B cell (primary cell): ENCODE measurements around the gene ATAD5. TPM values are rescaled to one million over a fixed set of nuclear protein-coding genes. Genes with fewer than 3 reads are reported as not detected.

Experiments
- ATAC-seq: fragments of 200-7000 bp; cut with Tn5 transposase; one replicate; pipeline ENCODE4 v1.10.0; 2021; ENCODE audit warnings: low read depth, mild to moderate bottlenecking, moderate number of reproducible peaks, moderate library complexity
- CTCF ChIA-PET: fragments of 350-600 bp; sonication (Branson Sonifier 250); formaldehyde crosslinking; loops from one replicate; lab custom pipeline; 2021; ENCODE audit warnings: antibody characterized with exemption, inconsistent platforms; lab: Charles Lee
- POLR2A ChIA-PET: fragments of 350-600 bp; sonication (Branson Sonifier 250); formaldehyde crosslinking; loops from one replicate; lab custom pipeline; 2021; ENCODE audit warnings: antibody characterized with exemption; lab: Charles Lee
- DNase-seq: peaks from one replicate; pipeline ENCODE4 v3.0.0; 2013
- H2AFZ ChIP-seq: 2 replicates; pipeline ENCODE4 v1.6.1; 2012; ENCODE audit warnings: mild to moderate bottlenecking, low read depth, low read length; ENCODE audit not compliant: insufficient read depth, poor library complexity, severe bottlenecking
- H3K27ac ChIP-seq, 2 donors: 1 replicate in 1 of 2; 2 replicates in 1 of 2; pipeline ENCODE4 v1.5.1; 2012 to 2013; ENCODE audit warnings: low read length in 2 of 2, mild to moderate bottlenecking in 2 of 2, moderate library complexity in 1 of 2
- H3K27me3 ChIP-seq, 4 experiments: fragments of 200-600 bp in 1 of 4; sonication (generic) in 1 of 4; replicated peaks in 1 of 4; 1 replicate in 2 of 4; 2 replicates in 2 of 4; pipeline versions ENCODE4 v1.6.1 to v1.7.0; 2013 to 2016; ENCODE audit warnings: low read length in 3 of 4, mild to moderate bottlenecking in 2 of 4, mixed read lengths in 1 of 4, moderate library complexity in 1 of 4; ENCODE audit not compliant: insufficient read depth in 4 of 4, control insufficient read depth in 3 of 4; ENCODE audit errors: control extremely low read depth in 1 of 4
- H3K36me3 ChIP-seq, 2 experiments: replicated peaks in 1 of 2; 1 replicate in 1 of 2; 2 replicates in 1 of 2; pipeline versions ENCODE4 v1.6.1 to v1.7.1; 2013; ENCODE audit warnings: low read length in 1 of 2; ENCODE audit not compliant: insufficient read depth in 2 of 2, control insufficient read depth in 1 of 2; ENCODE audit errors: control extremely low read depth in 1 of 2, extremely low read depth in 1 of 2
- H3K4me1 ChIP-seq, 2 donors: fragments of 200-600 bp in 1 of 2; sonication (generic) in 1 of 2; 1 replicate in 1 of 2; 2 replicates in 1 of 2; pipeline versions ENCODE4 v1.5.1 to v1.6.1; 2013 to 2017; ENCODE audit warnings: low read length in 2 of 2; ENCODE audit not compliant: control insufficient read depth in 2 of 2, insufficient read depth in 2 of 2
- H3K4me2 ChIP-seq: replicated peaks from 2 replicates; pipeline ENCODE3; 2012; ENCODE audit warnings: mild to moderate bottlenecking, low read depth, low read length; ENCODE audit not compliant: poor library complexity, severe bottlenecking
- H3K4me3 ChIP-seq, 5 experiments: fragments of 200-600 bp in 1 of 5; sonication (generic) in 1 of 5; 1 replicate in 3 of 5; 2 replicates in 2 of 5; pipeline versions ENCODE4 v1.5.1 to v1.7.0; 2011 to 2016; ENCODE audit warnings: low read length in 4 of 5, mild to moderate bottlenecking in 4 of 5, low read depth in 2 of 5, control low read depth in 1 of 5, moderate library complexity in 1 of 5; ENCODE audit not compliant: insufficient read depth in 1 of 5; ENCODE audit errors: control extremely low read depth in 1 of 5, extremely low read depth in 1 of 5
- H3K79me2 ChIP-seq: fragments of 200-600 bp; sonication (generic); one replicate; pipeline ENCODE4 v1.6.0; 2016; ENCODE audit warnings: low read length; ENCODE audit not compliant: control insufficient read depth, insufficient read depth
- H3K9ac ChIP-seq: fragments of 200-600 bp; sonication (generic); 2 replicates; pipeline ENCODE4 v1.6.1; 2017; ENCODE audit warnings: mild to moderate bottlenecking, low read length, moderate library complexity
- H3K9me3 ChIP-seq, 3 donors: one replicate each; pipeline versions ENCODE4 v1.6.1 to v1.7.1; 2013; ENCODE audit warnings: low read length in 2 of 3; ENCODE audit not compliant: control insufficient read depth in 2 of 3, insufficient read depth in 1 of 3; ENCODE audit errors: control extremely low read depth in 1 of 3
- H4K20me1 ChIP-seq: 2 replicates; pipeline ENCODE4 v1.6.0; 2012; ENCODE audit warnings: mild to moderate bottlenecking, low read length; ENCODE audit not compliant: insufficient read depth, control insufficient read depth, poor library complexity, severe bottlenecking
- H3K27ac Mint-ChIP-seq: one replicate; pipeline ENCODE4 v1.8.0; 2021; ENCODE audit warnings: mixed read lengths
- H3K27me3 Mint-ChIP-seq: one replicate; pipeline ENCODE4 v1.8.0; 2021; ENCODE audit warnings: mixed read lengths
- H3K4me1 Mint-ChIP-seq: one replicate; pipeline ENCODE4 v1.8.0; 2021; ENCODE audit warnings: mixed read lengths
- H3K4me3 Mint-ChIP-seq: one replicate; pipeline ENCODE4 v1.8.0; 2021; ENCODE audit warnings: mixed read lengths
- H3K9me3 Mint-ChIP-seq: one replicate; pipeline ENCODE4 v1.8.0; 2022; ENCODE audit warnings: mixed read lengths; ENCODE audit not compliant: insufficient read depth
- CTCF ChIP-seq: fragments of 200-600 bp; IDR thresholded peaks from one replicate; pipeline ENCODE4 v1.8.0; 2022; ENCODE audit warnings: antibody characterized with exemption, mild to moderate bottlenecking
- EZH2 ChIP-seq: IDR thresholded peaks from 2 replicates; pipeline ENCODE4 v1.6.1; 2012; ENCODE audit warnings: borderline replicate concordance, low read depth, mild to moderate bottlenecking, moderate library complexity, low read length; ENCODE audit not compliant: insufficient read depth, poor library complexity, severe bottlenecking
- WGBS: methylation state at CpG from one replicate; pipeline ENCODE4 v1.1.5; 2013; ENCODE audit warnings: missing lambda C conversion rate; ENCODE audit not compliant: insufficient coverage; 5-methylcytosine and 5-hydroxymethylcytosine counted together
- intact Hi-C: fragments of 100-400 bp; cut with micrococcal nuclease; formaldehyde crosslinking; loops from one replicate; pipeline ENCODE4 v1.10.0; 2022
- polyA plus RNA-seq: library from polyadenylated mRNA; depleted of rRNA; stranded (reverse); fragments of >200 nt; gene quantifications from 2 replicates; pipeline ENCODE4 v1.2.3, GENCODE V29; 2012
- small RNA-seq: library from RNA; depleted of rRNA; stranded (forward); fragments of <200 nt; gene quantifications from one replicate; pipeline ENCODE3, GENCODE V24; 2012; ENCODE audit warnings: low replicate concordance, low read depth; ENCODE audit not compliant: insufficient read length
- total RNA-seq, 2 donors: library from RNA; stranded (reverse); fragments of 120-200 nt in 1 of 2; gene quantifications; 1 replicate in 1 of 2; 2 replicates in 1 of 2; pipeline versions ENCODE4 v1.2.3 to v1.2.4, GENCODE V29; 2013 to 2022

The ATAD5 gene
- total and polyA plus RNA-seq, 2 donors (not counting 1 experiment from before 2014, with no cell fraction given), result 1.2 to 7.3 TPM

- H3K4me3 Mint-ChIP-seq, result no peak overlapping the region
- no peak overlapping the region for H3K9ac ChIP-seq
- WGBS, result no CpG with 5 or more reads among the region's 4 CpGs
Measured at GRCh38 chr17:30942308-30943079, 110.7 kb downstream of the ATAD5 start.

More at GRCh38 chr17:30942308-30943079, 110.7 kb downstream of the ATAD5 start:
- ChIA-PET CTCF (no interaction called here), POLR2A (no interaction called here)
- Histone ChIP-seq H3K4me1 (peaks cover 7 to 12% of the 10 kb centered on the region in 2 donors), H3K27ac (no peak overlapping the region), H2AFZ (no peak overlapping the region), H4K20me1 (no peaks in the 10 kb centered on the region), H3K27me3 (no peaks in the 10 kb centered on the region), H3K36me3 (peaks cover 0 to 7% of the 10 kb centered on the region in 2 experiments), H3K79me2 (peaks cover 11% of the 10 kb centered on the region), H3K4me3 (no peak overlapping the region), H3K4me2 (no peak overlapping the region), H3K9me3 (no peaks in the 10 kb centered on the region)
- intact Hi-C loops, result no loop called here
- DNase-seq (no peak), ATAC-seq (no peak)
- no peaks in the 10 kb centered on the region for H3K9me3 Mint-ChIP-seq
- peaks cover 12% of the 10 kb centered on the region for H3K4me1 Mint-ChIP-seq
- H3K27me3 Mint-ChIP-seq, result no peaks in the 10 kb centered on the region
- H3K27ac Mint-ChIP-seq, result no peak overlapping the region
- TF ChIP-seq CTCF (no peak), EZH2 (no peak)

Small RNAs within 50 kb of the gene (small RNA-seq; reads per million reads assigned to genes)
- not detected for gene RNU6-298P

Other genes starting within 250 kb of the ATAD5 start
- gene CRLF3, start 7.3 kb upstream of the ATAD5 start, total RNA-seq, result 83.2 and 88.3 TPM in 2 replicates
- gene CRLF3, start 7.3 kb upstream of the ATAD5 start, polyA plus RNA-seq, result 31.6 and 48.1 TPM in 2 replicates
- 27.4 and 27.8 TPM in 2 replicates for gene TEFM, start 74.3 kb downstream of the ATAD5 start, total RNA-seq
- 8.8 and 10.5 TPM in 2 replicates for gene TEFM, start 74.3 kb downstream of the ATAD5 start, polyA plus RNA-seq
- 11.6 and 14.6 TPM in 2 replicates for gene ADAP2, start 90.0 kb downstream of the ATAD5 start, total RNA-seq
- gene ADAP2, start 90.0 kb downstream of the ATAD5 start, polyA plus RNA-seq, result 8.5 and 166 TPM in 2 replicates
- gene RNF135, start 139.1 kb downstream of the ATAD5 start, total RNA-seq, result 22.3 and 23.4 TPM in 2 replicates
- gene RNF135, start 139.1 kb downstream of the ATAD5 start, polyA plus RNA-seq, result 20.1 and 24.2 TPM in 2 replicates